IgD-negative memory B cell (primary cell): ENCODE measurements around the gene ASIC2. TPM values are rescaled to one million over a fixed set of nuclear protein-coding genes. Genes with fewer than 3 reads are reported as not detected.

ENCODE experiments used
- H3K27ac Mint-ChIP-seq, 3 donors: one replicate each; pipeline ENCODE4 v1.8.0; 2020 to 2022; ENCODE audit warnings: mild to moderate bottlenecking in 3 of 3, mixed read lengths in 3 of 3, moderate library complexity in 1 of 3
- H3K27me3 Mint-ChIP-seq: one replicate; pipeline ENCODE4 v1.8.0; 2021; ENCODE audit warnings: mixed read lengths
- H3K36me3 Mint-ChIP-seq: one replicate; pipeline ENCODE4 v1.8.0; 2020; ENCODE audit warnings: mild to moderate bottlenecking, mixed read lengths
- H3K4me1 Mint-ChIP-seq, 3 donors: one replicate each; pipeline ENCODE4 v1.8.0; 2020 to 2022; ENCODE audit warnings: mixed read lengths in 3 of 3, mild to moderate bottlenecking in 1 of 3
- H3K4me3 Mint-ChIP-seq, 4 donors: one replicate each; pipeline ENCODE4 v1.8.0; 2020 to 2022; ENCODE audit warnings: mild to moderate bottlenecking in 4 of 4, mixed read lengths in 4 of 4, moderate library complexity in 3 of 4
- H3K9me3 Mint-ChIP-seq, 3 donors: one replicate each; pipeline ENCODE4 v1.8.0; 2020 to 2021; ENCODE audit warnings: mixed read lengths in 3 of 3, mild to moderate bottlenecking in 1 of 3
- polyA plus RNA-seq: library from polyadenylated mRNA; unstranded; fragments of 300-500 nt; fragmentation: Illumina TruSeq; gene quantifications from one replicate; pipeline ENCODE4 v1.2.3, GENCODE V29; 2021

The ASIC2 gene
- polyA plus RNA-seq, 1 donor from 2014 or later = not detected

DNA sequence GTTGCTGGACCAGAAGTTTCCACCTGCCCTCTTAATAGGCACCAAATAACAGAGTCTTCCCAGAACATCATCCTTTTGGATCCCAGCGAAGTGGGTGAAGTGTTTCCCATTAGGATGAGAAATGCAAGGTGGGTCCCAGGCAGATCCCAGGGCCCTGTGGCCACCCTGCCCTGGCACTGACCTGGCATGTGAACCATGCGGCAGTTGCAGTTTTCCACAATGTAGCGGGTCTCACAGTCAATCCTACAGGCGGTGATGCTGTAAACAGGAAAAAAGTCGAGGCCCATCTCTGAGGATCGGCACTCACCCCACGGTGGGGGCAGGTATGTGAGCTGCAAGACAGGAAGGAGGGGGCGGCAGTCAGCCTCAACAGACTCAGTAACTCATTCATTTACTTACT, 265.0 kb downstream of the ASIC2 start:
- Mint-ChIP-seq H3K27me3 (peaks cover 4% of the 10 kb centered on the region), H3K36me3 (no peaks in the 10 kb centered on the region), H3K27ac (no peak overlapping the region), H3K4me1 (no peaks in the 10 kb centered on the region), H3K9me3 (no peaks in the 10 kb centered on the region), H3K4me3 (no peak overlapping the region)

DNA sequence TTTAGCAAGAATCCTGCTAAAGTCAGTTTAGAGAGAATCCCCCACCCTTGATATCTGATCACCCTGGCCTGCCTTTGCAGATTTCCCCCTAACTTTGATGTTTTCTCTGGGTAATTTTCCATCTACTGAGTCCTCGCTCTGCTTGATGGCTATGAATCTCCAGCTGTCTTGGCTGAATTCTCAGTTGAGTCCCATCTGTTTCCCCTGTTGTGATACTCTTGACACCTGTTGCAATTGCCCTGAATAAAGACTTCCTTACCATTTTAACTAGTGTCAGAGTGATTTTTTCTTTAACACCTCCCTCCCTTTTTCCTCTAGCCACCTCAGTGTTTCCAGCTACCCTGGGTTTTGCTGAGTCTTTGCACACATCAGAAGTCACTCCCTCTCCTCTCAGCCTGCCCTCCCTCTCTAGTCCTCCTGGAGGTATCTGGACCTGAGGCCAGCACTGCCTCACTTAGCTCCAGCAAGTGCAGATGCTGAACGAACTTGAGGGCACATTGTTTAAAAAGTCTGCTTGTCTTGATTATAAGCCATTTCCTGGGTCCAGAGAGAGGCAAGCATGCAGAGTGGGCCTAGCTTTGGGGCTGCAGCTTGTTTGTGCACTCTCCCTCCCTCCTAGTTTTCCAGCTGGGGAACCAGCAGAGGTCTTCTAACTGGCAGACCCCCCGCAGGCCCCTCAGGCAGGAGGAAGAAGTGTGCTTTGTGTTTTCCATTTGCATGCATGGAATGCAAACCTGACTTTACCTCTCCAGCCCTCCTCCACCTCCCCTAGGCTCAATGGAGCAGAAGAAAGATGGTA, 268.2 kb downstream of the ASIC2 start:
- Mint-ChIP-seq H3K4me1 (no peaks in the 10 kb centered on the region), H3K9me3 (no peaks in the 10 kb centered on the region), H3K36me3 (no peaks in the 10 kb centered on the region), H3K27ac (peak overlapping the region in 1 of 3 donors; percentile 27), H3K27me3 (peaks cover 3% of the 10 kb centered on the region), H3K4me3 (no peak overlapping the region)

DNA sequence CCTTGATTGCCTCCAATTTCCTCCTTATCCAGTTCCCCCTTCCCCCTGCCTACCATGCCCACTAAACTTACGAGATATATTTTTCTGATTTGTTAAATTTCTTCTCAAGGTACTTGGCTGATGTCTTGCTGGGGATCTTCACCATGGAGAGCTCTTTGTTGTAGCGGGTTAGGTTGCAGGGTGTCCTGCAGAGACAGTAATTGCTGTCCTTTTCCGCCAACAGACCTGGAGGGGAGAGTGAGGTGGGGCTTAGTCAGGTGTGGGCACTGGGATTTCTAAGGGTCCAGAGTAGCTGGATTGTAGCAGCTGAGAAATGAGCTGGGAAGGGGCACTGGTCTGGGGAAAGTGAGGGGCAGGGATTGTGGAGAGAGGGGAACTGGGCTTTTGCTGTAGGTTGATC, 269.3 kb downstream of the ASIC2 start:
- H3K4me1 Mint-ChIP-seq = no peaks in the 10 kb centered on the region

DNA sequence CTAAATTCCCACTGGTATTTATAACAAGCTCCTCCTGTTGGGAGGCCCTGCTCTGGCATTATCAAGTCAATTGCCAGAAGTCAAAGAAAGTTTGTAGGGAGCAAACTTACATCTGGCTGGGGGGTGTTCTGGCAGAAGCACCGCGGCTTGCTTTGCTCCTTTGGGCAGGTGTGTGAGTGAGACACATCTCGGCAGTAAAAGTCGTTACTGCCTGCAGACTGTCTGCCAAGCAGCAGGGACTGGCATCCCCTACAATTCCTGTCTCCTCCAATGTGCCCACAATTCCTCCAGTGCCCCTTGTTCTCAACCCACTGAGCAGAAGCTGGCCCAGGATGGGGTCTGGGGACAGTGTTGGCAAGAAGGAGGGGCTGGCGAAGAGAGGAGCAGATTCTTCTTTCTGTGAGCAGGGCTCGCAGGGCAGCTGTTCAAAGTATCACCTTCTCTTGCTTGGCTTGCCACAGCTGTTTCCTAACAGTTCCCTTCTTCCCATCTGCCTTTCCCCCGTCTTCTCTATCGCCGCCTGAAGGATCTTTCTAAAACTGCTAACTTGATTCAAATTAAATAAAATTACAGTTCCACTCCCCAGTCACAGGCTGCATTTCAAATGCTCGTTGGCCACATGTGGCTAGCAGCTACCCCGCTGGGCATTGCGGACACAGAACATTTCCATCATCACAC, 271.2 kb downstream of the ASIC2 start:
- H3K9me3 Mint-ChIP-seq = no peaks in the 10 kb centered on the region
- H3K27ac Mint-ChIP-seq = no peak overlapping the region
- no peaks in the 10 kb centered on the region for H3K4me1 Mint-ChIP-seq
- H3K36me3 Mint-ChIP-seq = no peaks in the 10 kb centered on the region
- H3K4me3 Mint-ChIP-seq = peak overlapping the region in 1 of 4 donors; percentile 34
- H3K27me3 Mint-ChIP-seq = peaks cover 5% of the 10 kb centered on the region

More for the DNA sequence above, 269.3 kb downstream of the ASIC2 start:
- H3K9me3 Mint-ChIP-seq = no peaks in the 10 kb centered on the region
- no peak overlapping the region for H3K4me3 Mint-ChIP-seq
- no peak overlapping the region for H3K27ac Mint-ChIP-seq
- peaks cover 7% of the 10 kb centered on the region for H3K27me3 Mint-ChIP-seq
- H3K36me3 Mint-ChIP-seq = no peaks in the 10 kb centered on the region

DNA sequence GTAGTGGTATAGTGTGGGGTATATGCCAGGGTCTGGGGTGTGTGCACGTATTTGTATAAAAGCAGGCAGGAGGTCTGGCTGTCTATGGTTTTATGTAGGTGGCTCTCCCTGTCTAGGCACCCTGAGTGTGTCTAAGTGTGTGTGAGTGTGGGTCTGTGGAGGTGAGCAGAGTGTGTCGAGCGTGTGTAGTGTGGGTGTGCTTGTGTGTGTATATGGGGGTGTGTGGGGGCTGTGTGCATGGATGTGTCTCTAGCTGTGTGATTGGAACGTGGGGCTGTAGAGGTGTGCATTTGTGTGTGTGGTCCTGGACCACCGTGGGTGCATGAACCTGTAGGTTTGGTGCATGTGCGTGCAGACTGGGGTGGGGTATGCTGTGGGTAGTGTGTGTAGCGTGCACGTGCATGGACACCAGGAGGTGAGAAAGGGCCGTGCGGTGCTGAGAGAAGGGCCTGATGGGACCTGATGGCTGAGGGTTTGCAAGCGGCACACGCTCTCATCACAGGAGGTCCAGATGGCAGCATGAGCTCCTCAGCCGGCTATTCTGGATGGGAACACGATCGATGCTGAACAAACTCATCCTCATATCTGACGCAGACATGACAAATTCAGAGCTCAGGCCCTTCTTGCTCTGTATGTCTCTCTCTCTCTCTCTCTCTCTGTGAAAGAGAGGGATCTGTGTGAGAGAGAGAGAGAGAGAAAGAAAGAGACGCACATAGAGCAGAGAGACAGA, 273.8 kb downstream of the ASIC2 start:
- H3K27ac Mint-ChIP-seq = no peak overlapping the region
- H3K27me3 Mint-ChIP-seq = peaks cover 9% of the 10 kb centered on the region
- H3K9me3 Mint-ChIP-seq = no peaks in the 10 kb centered on the region
- no peak overlapping the region for H3K4me3 Mint-ChIP-seq
- no peaks in the 10 kb centered on the region for H3K4me1 Mint-ChIP-seq
- no peaks in the 10 kb centered on the region for H3K36me3 Mint-ChIP-seq

DNA sequence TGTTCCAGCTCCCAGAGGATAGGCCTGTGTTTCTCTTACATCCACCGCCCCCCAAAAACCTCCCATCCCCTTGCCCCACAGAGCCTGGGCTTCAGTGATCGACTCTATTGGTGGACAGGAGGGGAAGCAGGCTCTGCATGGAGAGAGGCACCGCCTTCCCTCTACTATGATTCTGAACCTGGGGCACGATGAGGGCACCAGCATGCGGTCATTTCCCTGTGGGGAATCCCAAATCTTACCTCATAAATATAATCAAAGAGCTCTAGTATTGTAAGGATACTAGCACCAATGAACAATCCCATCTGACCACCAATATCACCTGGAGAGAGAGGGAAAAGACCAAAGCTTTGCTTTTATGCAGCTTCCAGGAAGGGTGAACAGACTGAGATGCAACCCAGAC, 275.7 kb downstream of the ASIC2 start:
- no peak overlapping the region for H3K4me3 Mint-ChIP-seq
- no peaks in the 10 kb centered on the region for H3K9me3 Mint-ChIP-seq
- H3K36me3 Mint-ChIP-seq = peaks cover 3% of the 10 kb centered on the region
- peaks cover 9% of the 10 kb centered on the region for H3K27me3 Mint-ChIP-seq
- H3K4me1 Mint-ChIP-seq = no peaks in the 10 kb centered on the region
- no peak overlapping the region for H3K27ac Mint-ChIP-seq

DNA sequence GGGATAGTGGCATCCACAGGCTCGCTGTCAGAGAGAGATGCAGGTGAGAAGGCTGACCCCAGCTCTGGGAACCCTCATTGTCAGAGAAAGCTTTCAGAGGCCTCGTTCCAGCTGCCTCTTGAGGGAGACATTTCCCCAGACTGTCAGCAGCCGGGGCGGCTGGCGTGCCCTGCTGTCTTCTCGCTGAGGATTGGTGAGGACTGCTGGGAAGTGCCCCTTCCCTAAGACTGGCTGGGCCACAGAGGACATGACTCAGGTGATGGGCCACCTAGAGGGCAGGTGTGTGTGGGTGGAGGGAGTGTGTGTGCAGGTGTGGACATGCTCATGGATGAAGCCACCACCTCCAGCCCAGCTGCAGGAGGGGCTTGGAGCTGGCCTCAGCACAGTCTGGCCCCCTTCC, 276.2 kb downstream of the ASIC2 start:
- Mint-ChIP-seq H3K4me1 (no peaks in the 10 kb centered on the region), H3K4me3 (no peak overlapping the region), H3K36me3 (peaks cover 3% of the 10 kb centered on the region), H3K27me3 (peaks cover 14% of the 10 kb centered on the region), H3K27ac (no peak overlapping the region), H3K9me3 (no peaks in the 10 kb centered on the region)

DNA sequence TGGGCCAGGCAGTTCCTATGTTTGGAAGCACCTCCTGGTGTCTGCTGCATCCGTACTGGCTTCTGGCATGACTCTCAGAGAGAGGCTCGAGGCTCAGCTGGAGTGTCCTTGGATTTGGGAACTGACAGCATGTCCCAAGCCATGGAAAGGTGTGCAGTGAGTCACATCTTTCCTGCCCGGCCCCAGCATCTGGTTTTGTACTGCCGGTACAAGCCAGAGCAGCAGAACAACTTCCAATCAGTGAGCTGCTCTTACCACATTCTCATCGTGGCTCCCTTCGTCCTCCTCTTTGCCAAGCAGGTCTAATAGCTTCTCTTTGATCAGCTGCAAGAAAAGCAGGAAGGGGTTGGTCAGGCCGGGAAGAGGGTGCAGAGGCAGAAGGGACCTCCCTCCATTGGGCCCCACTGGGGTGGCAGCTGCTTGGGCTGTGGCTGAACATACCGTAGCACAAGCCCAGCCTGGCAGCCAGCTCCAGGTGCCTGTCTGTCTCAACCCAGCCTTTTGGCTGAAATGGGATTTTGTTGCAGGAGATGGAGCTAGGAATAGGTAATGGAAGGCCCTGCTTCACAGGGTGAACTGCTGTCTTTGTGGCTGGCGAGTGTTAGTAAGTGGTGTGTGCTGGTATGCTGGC, 277.3 kb downstream of the ASIC2 start:
- peaks cover 3% of the 10 kb centered on the region for H3K36me3 Mint-ChIP-seq
- H3K4me3 Mint-ChIP-seq = no peak overlapping the region
- H3K27me3 Mint-ChIP-seq = peaks cover 14% of the 10 kb centered on the region
- no peaks in the 10 kb centered on the region for H3K4me1 Mint-ChIP-seq
- H3K27ac Mint-ChIP-seq = no peak overlapping the region
- H3K9me3 Mint-ChIP-seq = no peaks in the 10 kb centered on the region

DNA sequence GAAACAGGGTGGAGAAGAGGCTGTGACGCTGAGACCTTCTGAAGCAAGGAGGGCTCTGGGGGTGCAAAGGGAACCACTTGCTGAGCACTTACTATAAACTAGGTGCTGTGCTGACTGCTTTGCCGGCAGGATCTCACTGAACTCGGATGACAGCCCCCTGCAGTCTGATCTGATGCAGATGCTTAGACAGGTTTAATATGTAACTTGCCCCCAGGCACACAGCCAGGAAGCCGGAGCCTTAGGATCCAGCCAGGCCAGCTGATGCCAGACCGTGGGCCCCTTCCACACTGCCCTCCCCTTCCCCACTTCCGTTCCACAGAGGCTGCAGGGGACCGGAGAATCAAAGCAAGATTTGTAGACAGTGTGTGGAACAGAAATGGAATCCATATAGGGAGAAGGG, 278.3 kb downstream of the ASIC2 start:
- H3K27me3 Mint-ChIP-seq = peaks cover 13% of the 10 kb centered on the region
- H3K4me1 Mint-ChIP-seq = no peaks in the 10 kb centered on the region
- peaks cover 3% of the 10 kb centered on the region for H3K36me3 Mint-ChIP-seq
- no peaks in the 10 kb centered on the region for H3K9me3 Mint-ChIP-seq
- H3K27ac Mint-ChIP-seq = peak overlapping the region in 1 of 3 donors; percentile 25
- H3K4me3 Mint-ChIP-seq = no peak overlapping the region

DNA sequence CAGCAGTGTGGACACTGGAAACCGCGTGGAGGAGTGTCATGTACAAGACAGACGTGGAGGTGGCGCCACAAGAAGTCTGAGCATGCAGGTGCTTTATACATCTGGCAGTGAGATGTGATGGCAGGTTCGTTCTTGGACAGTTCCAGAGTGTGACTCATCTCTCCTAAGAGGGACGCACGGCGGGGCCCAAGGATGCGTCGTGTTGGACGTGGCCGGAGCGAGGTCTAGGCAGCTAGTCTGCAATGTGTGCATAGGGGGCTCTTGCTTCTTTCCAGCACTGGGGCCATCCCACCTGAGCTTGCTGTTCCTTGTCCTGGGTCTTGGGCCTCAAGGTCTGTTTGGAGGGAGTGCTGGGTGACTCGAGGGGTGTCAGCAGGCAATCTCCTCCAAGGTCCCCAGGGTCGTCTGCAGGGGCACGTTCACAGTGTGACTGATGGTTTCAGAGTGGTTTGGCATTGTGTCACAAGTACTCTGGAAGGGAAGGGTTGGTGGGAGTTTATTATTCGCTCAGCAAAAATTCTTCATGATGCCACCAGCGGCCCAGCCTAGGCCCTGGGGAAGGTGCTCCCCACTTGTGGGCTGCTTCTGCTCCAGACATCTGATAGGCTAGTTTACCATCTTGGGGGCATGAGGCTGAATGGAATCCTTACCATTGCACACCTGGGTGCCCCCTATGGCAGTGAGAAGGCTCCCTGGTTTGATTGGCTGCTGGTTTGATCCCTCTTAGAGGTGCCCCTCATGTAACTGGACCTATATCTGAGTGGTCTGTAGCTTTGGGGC, 279.3 kb downstream of the ASIC2 start:
- Mint-ChIP-seq H3K36me3 (peaks cover 4% of the 10 kb centered on the region), H3K9me3 (no peaks in the 10 kb centered on the region), H3K4me3 (no peak overlapping the region), H3K27ac (no peak overlapping the region), H3K4me1 (no peaks in the 10 kb centered on the region), H3K27me3 (peaks cover 9% of the 10 kb centered on the region)

DNA sequence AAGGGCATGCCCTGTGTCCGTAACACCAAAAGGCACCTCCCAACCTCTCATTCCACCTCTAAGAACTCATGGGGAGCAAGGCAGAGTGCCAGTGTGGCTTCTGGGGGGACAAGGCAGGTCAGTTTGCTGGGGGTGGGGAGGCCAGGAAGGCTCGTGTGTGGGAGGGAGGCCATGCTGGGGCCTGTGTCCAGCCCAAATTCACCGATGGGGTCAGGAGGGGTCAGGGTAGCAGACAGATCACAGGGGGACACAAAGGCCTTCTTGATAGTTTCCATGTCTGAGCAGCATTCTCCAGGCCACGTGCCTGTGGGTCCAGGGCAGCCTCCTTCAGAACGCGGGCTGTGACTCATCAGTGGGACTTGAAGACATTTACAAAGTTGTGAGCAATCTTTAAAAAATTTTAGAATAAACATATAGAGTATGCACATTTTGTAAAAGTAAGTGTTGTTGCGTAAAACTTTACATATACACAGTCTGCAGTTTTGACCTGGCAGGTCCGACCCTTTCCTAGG, 280.5 kb downstream of the ASIC2 start:
- Mint-ChIP-seq H3K36me3 (peaks cover 4% of the 10 kb centered on the region), H3K27me3 (peaks cover 9% of the 10 kb centered on the region), H3K9me3 (no peaks in the 10 kb centered on the region), H3K4me1 (no peaks in the 10 kb centered on the region), H3K4me3 (no peak overlapping the region), H3K27ac (no peak overlapping the region)

DNA sequence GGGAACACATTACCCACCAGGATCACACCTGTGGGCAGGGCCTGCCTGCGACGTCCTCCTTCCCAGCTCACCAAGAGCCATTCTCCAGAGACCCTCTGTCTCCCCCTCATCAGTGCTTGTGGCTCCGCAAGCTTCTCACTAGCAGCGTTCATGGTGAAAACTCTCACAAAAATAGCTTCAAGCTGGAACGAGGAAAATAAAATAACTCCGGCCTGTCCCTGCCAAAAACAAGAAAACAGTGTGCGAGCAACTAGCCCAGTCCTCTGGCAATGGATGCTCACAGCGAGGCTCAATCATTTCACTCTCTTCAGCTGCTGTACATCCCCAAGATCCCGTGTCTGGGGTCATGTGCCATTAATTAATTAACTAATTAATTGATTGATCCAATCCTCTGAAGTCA, 283.5 kb downstream of the ASIC2 start:
- peaks cover 5% of the 10 kb centered on the region for H3K27me3 Mint-ChIP-seq
- no peak overlapping the region for H3K4me3 Mint-ChIP-seq
- H3K36me3 Mint-ChIP-seq = peaks cover 4% of the 10 kb centered on the region
- H3K4me1 Mint-ChIP-seq = no peaks in the 10 kb centered on the region
- no peaks in the 10 kb centered on the region for H3K9me3 Mint-ChIP-seq
- no peak overlapping the region for H3K27ac Mint-ChIP-seq

DNA sequence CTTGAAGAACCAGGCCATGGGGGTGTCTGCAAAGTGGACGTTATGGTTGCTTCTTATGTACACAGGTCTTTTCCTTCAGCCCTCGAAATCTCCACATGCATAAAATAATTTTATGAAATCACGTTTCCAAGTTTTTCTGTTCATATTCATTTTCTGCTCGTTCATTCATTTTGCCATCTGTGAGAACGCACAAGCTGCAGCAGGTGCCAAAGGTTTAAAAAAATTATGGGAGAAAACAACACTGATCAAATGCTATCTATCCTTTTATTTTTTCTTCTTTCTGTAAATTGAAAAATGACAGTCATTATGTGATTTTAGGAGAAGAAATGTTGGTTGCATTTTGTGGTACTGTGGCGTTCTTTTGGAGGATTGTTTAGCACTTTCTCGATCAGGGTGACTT, 285.9 kb downstream of the ASIC2 start:
- H3K27me3 Mint-ChIP-seq = peaks cover 3% of the 10 kb centered on the region
- peaks cover 2% of the 10 kb centered on the region for H3K36me3 Mint-ChIP-seq
- no peak overlapping the region for H3K4me3 Mint-ChIP-seq
- no peaks in the 10 kb centered on the region for H3K9me3 Mint-ChIP-seq
- no peaks in the 10 kb centered on the region for H3K4me1 Mint-ChIP-seq
- no peak overlapping the region for H3K27ac Mint-ChIP-seq

DNA sequence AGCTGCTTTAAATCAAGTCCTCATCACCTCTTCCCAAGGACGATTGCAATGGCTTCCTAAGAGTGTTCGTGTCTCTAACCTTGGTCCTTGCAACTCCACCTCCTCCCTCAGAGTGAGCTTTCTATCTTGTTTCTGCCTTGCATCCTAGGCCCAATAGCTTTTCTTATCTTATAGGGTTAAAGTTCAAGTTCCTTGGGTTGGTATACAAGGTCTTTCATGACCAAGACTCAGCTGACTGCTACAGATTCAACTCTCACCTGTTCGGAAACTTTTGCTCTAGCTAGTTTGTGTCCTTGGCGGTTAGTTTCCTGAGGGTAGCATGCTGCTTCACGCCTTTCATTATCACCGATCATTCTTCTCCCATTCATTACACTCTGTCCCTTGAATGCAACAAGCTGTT, 290.8 kb downstream of the ASIC2 start:
- H3K4me3 Mint-ChIP-seq = no peak overlapping the region
- no peak overlapping the region for H3K27ac Mint-ChIP-seq
- no peaks in the 10 kb centered on the region for H3K36me3 Mint-ChIP-seq
- peaks cover 5 to 6% (median 5%) of the 10 kb centered on the region in 3 donors for H3K4me1 Mint-ChIP-seq
- H3K27me3 Mint-ChIP-seq = peaks cover 10% of the 10 kb centered on the region
- peaks cover 0 to 2% (median 0%) of the 10 kb centered on the region in 3 donors for H3K9me3 Mint-ChIP-seq
